Esophagus muscularis mucosa (tissue), 4 donors: ENCODE data around the gene VAMP2. TPM values are rescaled to one million over a fixed set of nuclear protein-coding genes. Genes with fewer than 3 reads are reported as not detected.

ENCODE experiments used
- DNase-seq: peaks from one replicate; pipeline ENCODE4 v3.0.0-alpha.2; 2017; ENCODE audit errors: extremely low spot score
- H3K27ac ChIP-seq, 4 donors: fragments of 200-600 bp; sonication (generic); replicated peaks in 1 of 4; 1 replicate in 3 of 4; 2 replicates in 1 of 4; pipeline ENCODE4 v1.5.1; 2016 to 2019; ENCODE audit warnings: mild to moderate bottlenecking in 1 of 4
- H3K27me3 ChIP-seq, 4 donors: fragments of 200-600 bp; sonication (generic); one replicate each; pipeline versions ENCODE4 v1.5.1 to v1.6.0; 2016 to 2019
- H3K36me3 ChIP-seq, 4 donors: fragments of 200-600 bp; sonication (generic); one replicate each; pipeline ENCODE4 v1.5.1; 2016 to 2019
- H3K4me1 ChIP-seq, 4 donors: fragments of 200-600 bp; sonication (generic); one replicate each; pipeline ENCODE4 v1.5.1; 2016 to 2019
- H3K4me3 ChIP-seq, 4 donors: fragments of 200-600 bp; sonication (generic); 1 replicate in 2 of 4; 2 replicates in 2 of 4; pipeline ENCODE4 v1.5.1; 2016 to 2019; ENCODE audit warnings: mild to moderate bottlenecking in 4 of 4, moderate library complexity in 1 of 4
- H3K9me3 ChIP-seq, 4 donors: fragments of 200-600 bp; sonication (generic); 1 replicate in 3 of 4; 2 replicates in 1 of 4; pipeline ENCODE4 v1.5.1; 2016 to 2019
- CTCF ChIP-seq, 3 experiments: fragments of 200-600 bp in 2 of 3; fragments of 450-650 bp in 1 of 3; sonication (generic) in 2 of 3; IDR thresholded peaks; one replicate each; pipeline ENCODE4 v1.5.1; 2017 to 2019; ENCODE audit warnings: antibody characterized with exemption in 3 of 3, mild to moderate bottlenecking in 2 of 3, moderate library complexity in 1 of 3
- POLR2AphosphoS5 ChIP-seq, 2 donors: sonication (generic); formaldehyde crosslinking; IDR thresholded peaks; one replicate each; pipeline ENCODE4 v1.6.1; 2017; ENCODE audit warnings: antibody characterized with exemption in 2 of 2
- WGBS: methylation state at CpG from one replicate; pipeline ENCODE4 v1.1.5; 2018; 5-methylcytosine and 5-hydroxymethylcytosine counted together
- intact Hi-C: fragments of 100-400 bp; cut with DNase I; formaldehyde crosslinking; loops from one replicate; pipeline ENCODE4 v1.15.1; 2023
- total RNA-seq, 4 donors: library from RNA; depleted of rRNA; stranded (reverse); fragments of >200 nt; gene quantifications; one replicate each; pipeline versions ENCODE4 v1.1.0 to v1.2.1, GENCODE V29; 2016

The VAMP2 gene
- total RNA-seq, 4 donors from 2014 or later: 23.7 to 36.4 (median 33.0) TPM

GRCh38 chr17:8109661-8110455, 52.9 kb downstream of the VAMP2 start:
- intact Hi-C loops: no loop called here

More at GRCh38 chr17:8109661-8110455, 52.9 kb downstream of the VAMP2 start:
- TF ChIP-seq CTCF (IDR thresholded peaks at IDR 0.05): peak; percentile 62 to 78 (median 65)
- no peak for TF ChIP-seq POLR2AphosphoS5 (IDR thresholded peaks at IDR 0.05)
- DNase-seq: no peak
- no peaks in the 10 kb centered on the region for H3K9me3 ChIP-seq
- no peaks in the 10 kb centered on the region for H3K36me3 ChIP-seq
- H3K27me3 ChIP-seq: peaks cover 8 to 77% (median 32%) of the 10 kb centered on the region in 4 donors
- 27% methylated on average over 21 of the region's 63 CpGs for whole genome bisulfite sequencing
- peaks cover 7 to 11% (median 10%) of the 10 kb centered on the region in 4 donors for H3K4me1 ChIP-seq
- H3K27ac ChIP-seq: no peak overlapping the region
- H3K4me3 ChIP-seq: peak overlapping the region in 3 of 4 donors; percentile 27 to 45 (median 31)

Other genes starting within 250 kb of the VAMP2 start
- 10 to 100 TPM in 1 of 4 donors, 1 to 10 TPM in 3; 2.1 to 29.2 (median 5.7) TPM for gene RNF227, start 246.7 kb downstream of the VAMP2 start, total RNA-seq
- gene KCNAB3, start 233.1 kb downstream of the VAMP2 start, total RNA-seq: 1 to 10 TPM in 1 of 4 donors, under 1 TPM in 3; 0.23 to 1.2 (median 0.41) TPM
- 10 to 100 TPM; 36.3 to 68.8 (median 43.1) TPM for gene TRAPPC1, start 231.0 kb downstream of the VAMP2 start, total RNA-seq
- 10 to 100 TPM; 14.4 to 20.0 (median 16.9) TPM for gene CNTROB, start 230.7 kb downstream of the VAMP2 start, total RNA-seq
- 1 to 10 TPM in 1 of 4 donors, not detected in 3; 1.1 TPM for gene GUCY2D, start 160.3 kb downstream of the VAMP2 start, total RNA-seq
- gene ALOX15B, start 123.9 kb downstream of the VAMP2 start, total RNA-seq: 1 to 10 TPM; 1.3 to 3.7 (median 2.0) TPM
- not detected for gene ALOX12B, start 75.2 kb downstream of the VAMP2 start, total RNA-seq
- not detected for gene ALOXE3, start 44.4 kb downstream of the VAMP2 start, total RNA-seq
- gene HES7, start 38.8 kb downstream of the VAMP2 start, total RNA-seq: 1 to 10 TPM in 1 of 4 donors, not detected in 3; 1.4 TPM
- gene PER1, start 10.5 kb downstream of the VAMP2 start, total RNA-seq: 100 to 1,000 TPM; 127 to 263 (median 168) TPM
- gene TMEM107, start 13.4 kb upstream of the VAMP2 start, total RNA-seq: 10 to 100 TPM; 10.4 to 17.8 (median 13.6) TPM
- 10 to 100 TPM in 3 of 4 donors, 1 to 10 TPM in 1; 8.6 to 22.4 (median 13.9) TPM for gene BORCS6, start 27.2 kb upstream of the VAMP2 start, total RNA-seq
- 1 to 10 TPM in 1 of 4 donors, not detected in 3; 1.5 TPM for gene AURKB, start 47.6 kb upstream of the VAMP2 start, total RNA-seq
- 10 to 100 TPM; 15.4 to 24.1 (median 17.2) TPM for gene CTC1, start 85.1 kb upstream of the VAMP2 start, total RNA-seq
- 10 to 100 TPM in 2 of 4 donors, 1 to 10 TPM in 2; 8.8 to 15.2 (median 11.2) TPM for gene PFAS, start 86.3 kb upstream of the VAMP2 start, total RNA-seq
- gene RANGRF, start 125.7 kb upstream of the VAMP2 start, total RNA-seq: 10 to 100 TPM; 26.5 to 43.6 (median 34.4) TPM
- gene SLC25A35, start 132.5 kb upstream of the VAMP2 start, total RNA-seq: 1 to 10 TPM in 3 of 4 donors, under 1 TPM in 1; 0.99 to 2.5 (median 1.3) TPM
- gene ARHGEF15, start 147.3 kb upstream of the VAMP2 start, total RNA-seq: 10 to 100 TPM in 2 of 4 donors, 1 to 10 TPM in 2; 3.3 to 19.8 (median 12.6) TPM
- not detected for gene ODF4, start 176.9 kb upstream of the VAMP2 start, total RNA-seq
- 1,000 to 10,000 TPM; 1,511 to 3,942 (median 2,863) TPM for gene RPL26, start 220.2 kb upstream of the VAMP2 start, total RNA-seq
- under 1 TPM in 1 of 4 donors, not detected in 3; 0.42 TPM for gene RNF222, start 234.9 kb upstream of the VAMP2 start, total RNA-seq